SU-DHL-6 (cell line): ENCODE results near the gene OSBPL7.

Experiments
- CTCF ChIP-seq: fragments of 200-600 bp; sonication (generic); IDR thresholded peaks from one replicate; pipeline ENCODE4 v1.5.1; 2017; ENCODE audit warnings: antibody characterized with exemption, mild to moderate bottlenecking, low read length, moderate library complexity; ENCODE audit not compliant: insufficient read depth, poor library complexity, severe bottlenecking
- EZH2phosphoT487 ChIP-seq: fragments of 200-600 bp; sonication (generic), shearing (Covaris generic); conservative IDR thresholded peaks from 2 replicates; pipeline ENCODE4 v1.6.1; 2018; ENCODE audit warnings: mild to moderate bottlenecking, antibody characterized with exemption, low read length, moderate library complexity, mixed read lengths

DNA sequence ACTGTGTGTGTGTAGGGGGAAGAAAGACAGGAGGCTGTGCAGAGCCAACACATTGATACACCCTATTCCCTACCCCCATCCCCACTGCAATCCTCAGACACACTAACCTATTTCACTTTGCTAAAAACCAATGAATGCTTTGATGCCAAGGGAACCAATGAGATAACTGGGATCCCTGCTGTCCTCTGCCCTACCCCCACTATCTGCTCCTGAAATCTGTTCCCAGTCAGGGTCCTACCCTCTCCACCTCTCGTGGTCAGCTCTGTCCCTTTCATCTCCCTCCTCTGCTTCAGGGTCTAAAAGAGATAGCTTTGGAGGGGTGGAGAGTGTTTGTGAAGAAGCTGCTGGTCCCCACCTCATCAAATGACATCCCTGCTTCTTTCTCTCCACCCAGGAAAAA is 48.5 kb upstream of the OSBPL7 start:
- no peak for TF ChIP-seq EZH2phosphoT487
- no peak for TF ChIP-seq CTCF
